Colonic mucosa (tissue), 4 donors: ENCODE results near the gene AJAP1. TPM values are rescaled to one million over a fixed set of nuclear protein-coding genes. Genes with fewer than 3 reads are reported as not detected.

Experiments
- DNase-seq: peaks from one replicate; pipeline ENCODE4 v3.0.0-alpha.2; 2020
- H3K27ac ChIP-seq: fragments of 200-600 bp; one replicate; pipeline ENCODE4 v1.8.0; 2021
- H3K27me3 ChIP-seq: fragments of 200-600 bp; one replicate; pipeline ENCODE4 v1.8.0; 2021
- H3K36me3 ChIP-seq: fragments of 200-600 bp; one replicate; pipeline ENCODE4 v1.8.0; 2021
- H3K4me1 ChIP-seq: fragments of 200-600 bp; one replicate; pipeline ENCODE4 v1.8.0; 2021; ENCODE audit warnings: mild to moderate bottlenecking
- H3K4me3 ChIP-seq: fragments of 200-600 bp; one replicate; pipeline ENCODE4 v1.8.0; 2021
- H3K9ac ChIP-seq, 2 donors: one replicate each; pipeline ENCODE4 v1.7.0; 2013; ENCODE audit warnings: control low read depth in 2 of 2, low read depth in 2 of 2, low read length in 2 of 2
- H3K9me3 ChIP-seq: fragments of 200-600 bp; one replicate; pipeline ENCODE4 v1.8.0; 2021
- CTCF ChIP-seq: fragments of 200-600 bp; IDR thresholded peaks from one replicate; pipeline ENCODE4 v1.8.0; 2022; ENCODE audit warnings: antibody characterized with exemption, mild to moderate bottlenecking
- intact Hi-C: fragments of 100-400 bp; cut with DNase I; formaldehyde crosslinking; loops from one replicate; pipeline ENCODE4 v1.14.1; 2022
- total RNA-seq, 2 donors: library from RNA; stranded (reverse); fragmentation: NEBNext Ultra II Directional in 1 of 2; extraction: Animal tissue kit (Norgen Biotek cat#: 25700) in 1 of 2; gene quantifications; one replicate each; pipeline ENCODE4 v1.2.1, GENCODE V29; 2021
- donor health status: healthy.
- donor health status: DM: no; HTN: no; CAD: no.
- donor health status: DM: no; HTN: no; CAD: no.

Gene AJAP1
- total RNA-seq, 2 donors from 2014 or later = 0.07 to 0.42 TPM

- Histone ChIP-seq H3K4me3 (no peak overlapping the region), H3K36me3 (no peaks in the 10 kb centered on the region), H3K9ac (no peak overlapping the region), H3K27me3 (no peaks in the 10 kb centered on the region), H3K9me3 (no peaks in the 10 kb centered on the region), H3K27ac (no peak overlapping the region), H3K4me1 (no peaks in the 10 kb centered on the region)
- intact Hi-C loops = no loop called here
- DNase-seq = no peak
- TF ChIP-seq CTCF = no peak
These were observed 32.8 kb upstream of the AJAP1 start for GRCh38 chr1:4621646-4622045.

GRCh38 chr1:4622821-4623220, 31.6 kb upstream of the AJAP1 start:
- no peak for TF ChIP-seq CTCF
- Histone ChIP-seq H3K9me3 (no peaks in the 10 kb centered on the region), H3K36me3 (no peaks in the 10 kb centered on the region), H3K27me3 (no peaks in the 10 kb centered on the region), H3K4me3 (no peak overlapping the region), H3K9ac (no peak overlapping the region), H3K4me1 (no peaks in the 10 kb centered on the region), H3K27ac (no peak overlapping the region)
- no peak for DNase-seq
- intact Hi-C loops = no loop called here

- intact Hi-C loops = no loop called here
- no peak overlapping the region for H3K4me3 ChIP-seq
- H3K27me3 ChIP-seq = no peaks in the 10 kb centered on the region
- H3K36me3 ChIP-seq = no peaks in the 10 kb centered on the region
- TF ChIP-seq CTCF = no peak
- no peaks in the 10 kb centered on the region for H3K9me3 ChIP-seq
- no peaks in the 10 kb centered on the region for H3K4me1 ChIP-seq
- no peak overlapping the region for H3K9ac ChIP-seq
- H3K27ac ChIP-seq = no peak overlapping the region
- no peak for DNase-seq
These were observed 30.2 kb upstream of the AJAP1 start for GRCh38 chr1:4624141-4624715.

DNA sequence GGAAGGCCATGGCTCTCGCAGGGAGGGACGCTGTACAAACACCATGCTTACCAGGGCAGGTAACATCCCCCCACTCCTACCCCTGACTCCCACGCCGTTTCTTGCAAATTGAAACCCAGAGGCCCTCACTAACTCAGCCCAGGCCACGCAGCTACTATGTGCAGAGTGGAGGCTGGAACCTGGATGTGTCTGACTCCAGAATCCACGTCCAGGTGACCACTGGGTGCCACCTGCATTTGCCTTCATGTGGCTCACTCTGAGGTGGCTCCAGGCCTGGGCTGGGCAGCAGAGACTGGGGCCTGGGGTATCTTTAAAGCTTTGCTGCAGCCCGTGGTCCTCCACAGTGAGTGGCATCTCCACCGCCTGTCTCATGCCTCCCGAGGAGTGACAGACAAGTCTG, 29.6 kb upstream of the AJAP1 start:
- intact Hi-C loops = no loop called here
- Histone ChIP-seq H3K9ac (no peak overlapping the region), H3K36me3 (no peaks in the 10 kb centered on the region), H3K4me3 (no peak overlapping the region), H3K9me3 (no peaks in the 10 kb centered on the region), H3K27me3 (no peaks in the 10 kb centered on the region), H3K4me1 (no peaks in the 10 kb centered on the region), H3K27ac (no peak overlapping the region)
- DNase-seq = no peak
- TF ChIP-seq CTCF = no peak

DNA sequence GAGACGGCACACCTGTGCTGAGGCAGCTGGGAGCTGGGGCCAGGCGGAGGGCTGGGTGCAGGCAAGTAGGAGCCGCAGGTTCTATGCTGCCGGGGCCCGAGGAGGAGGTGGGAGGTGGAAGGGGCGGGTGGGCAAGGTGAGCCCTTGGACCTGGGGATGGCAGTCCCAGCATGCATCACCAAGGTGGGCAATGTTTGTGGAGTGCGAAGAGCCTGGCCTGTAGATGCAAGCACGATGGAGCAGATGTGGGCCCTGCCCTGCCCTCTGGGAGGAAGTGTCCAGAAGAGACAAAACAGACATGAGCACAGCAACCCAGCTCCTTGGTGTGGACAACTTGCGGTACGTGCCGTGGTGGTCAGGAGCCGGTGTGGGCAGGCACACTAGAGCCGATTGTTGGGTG, 28.3 kb upstream of the AJAP1 start:
- TF ChIP-seq CTCF = no peak
- H3K4me3 ChIP-seq = no peak overlapping the region
- no peak overlapping the region for H3K9ac ChIP-seq
- no peaks in the 10 kb centered on the region for H3K27me3 ChIP-seq
- H3K27ac ChIP-seq = no peak overlapping the region
- H3K9me3 ChIP-seq = no peaks in the 10 kb centered on the region
- no peaks in the 10 kb centered on the region for H3K36me3 ChIP-seq
- H3K4me1 ChIP-seq = no peaks in the 10 kb centered on the region
- intact Hi-C loops = no loop called here
- no peak for DNase-seq
